Trophoblast cell (in vitro differentiated cells and primary cell): ENCODE data around the gene HMGXB3.

Experiments
- DNase-seq, 2 donors: peaks; one replicate each; pipeline ENCODE4 v3.0.0-alpha.2; 2016
- H2AFZ ChIP-seq: 2 replicates; pipeline ENCODE4 v1.6.1; 2013; ENCODE audit warnings: low read length, moderate library complexity, mild to moderate bottlenecking; ENCODE audit not compliant: insufficient read depth, poor library complexity
- H2AK5ac ChIP-seq: 2 replicates; pipeline ENCODE4 v1.6.1; 2013; ENCODE audit warnings: mild to moderate bottlenecking, low read length
- H2BK120ac ChIP-seq: 2 replicates; pipeline ENCODE4 v1.6.1; 2013; ENCODE audit warnings: low read length, mild to moderate bottlenecking, moderate library complexity; ENCODE audit not compliant: insufficient read depth, poor library complexity
- H2BK12ac ChIP-seq: 2 replicates; pipeline ENCODE4 v1.6.1; 2013; ENCODE audit warnings: mild to moderate bottlenecking, low read length, moderate library complexity
- H2BK5ac ChIP-seq: 2 replicates; pipeline ENCODE4 v1.6.1; 2013; ENCODE audit warnings: low read length, low read depth, moderate library complexity, mild to moderate bottlenecking; ENCODE audit not compliant: poor library complexity
- H3K14ac ChIP-seq: 2 replicates; pipeline ENCODE4 v1.6.1; 2013; ENCODE audit warnings: mild to moderate bottlenecking, low read length
- H3K18ac ChIP-seq: 2 replicates; pipeline ENCODE4 v1.6.1; 2013; ENCODE audit warnings: mild to moderate bottlenecking, low read length
- H3K23ac ChIP-seq: 2 replicates; pipeline ENCODE4 v1.6.1; 2013; ENCODE audit warnings: low read length
- H3K27ac ChIP-seq: 2 replicates; pipeline ENCODE4 v1.5.1; 2013; ENCODE audit warnings: low read depth, mild to moderate bottlenecking, inconsistent platforms, low read length, moderate library complexity
- H3K27me3 ChIP-seq: 2 replicates; pipeline ENCODE4 v1.6.1; 2013; ENCODE audit warnings: inconsistent platforms, mild to moderate bottlenecking, low read length, moderate library complexity; ENCODE audit not compliant: insufficient read depth
- H3K36me3 ChIP-seq, 2 experiments: 1 replicate in 1 of 2; 2 replicates in 1 of 2; pipeline ENCODE4 v1.6.1; 2013; ENCODE audit warnings: low read length in 2 of 2, mild to moderate bottlenecking in 2 of 2, moderate library complexity in 1 of 2; ENCODE audit not compliant: insufficient read depth in 2 of 2, control insufficient read depth in 1 of 2
- H3K4ac ChIP-seq: 2 replicates; pipeline ENCODE4 v1.6.1; 2013; ENCODE audit warnings: low read depth, mild to moderate bottlenecking, low read length, moderate library complexity
- H3K4me1 ChIP-seq, 2 experiments: 1 replicate in 1 of 2; 2 replicates in 1 of 2; pipeline ENCODE4 v1.6.1; 2013; ENCODE audit warnings: low read length in 2 of 2, mild to moderate bottlenecking in 2 of 2, moderate library complexity in 1 of 2; ENCODE audit not compliant: insufficient read depth in 2 of 2, control insufficient read depth in 1 of 2
- H3K4me2 ChIP-seq: 2 replicates; pipeline ENCODE4 v1.6.1; 2013; ENCODE audit warnings: inconsistent platforms, mild to moderate bottlenecking, low read length, moderate library complexity
- H3K4me3 ChIP-seq: 2 replicates; pipeline ENCODE4 v1.5.1; 2013; ENCODE audit warnings: mild to moderate bottlenecking, low read depth, low read length, inconsistent platforms
- H3K79me1 ChIP-seq: one replicate; pipeline ENCODE4 v1.6.1; 2013; ENCODE audit warnings: low read length
- H3K79me2 ChIP-seq: 2 replicates; pipeline ENCODE4 v1.6.1; 2013; ENCODE audit warnings: low read length, mild to moderate bottlenecking; ENCODE audit not compliant: control insufficient read depth, insufficient read depth, poor library complexity
- H3K9ac ChIP-seq: 2 replicates; pipeline ENCODE4 v1.6.1; 2013; ENCODE audit warnings: mild to moderate bottlenecking, low read length
- H3K9me3 ChIP-seq: 2 replicates; pipeline ENCODE4 v1.6.1; 2013; ENCODE audit warnings: low read depth, mild to moderate bottlenecking, control low read depth, inconsistent platforms, low read length; ENCODE audit not compliant: insufficient read depth
- H4K12ac ChIP-seq: 2 replicates; pipeline ENCODE4 v1.6.1; 2013; ENCODE audit warnings: low read depth, mild to moderate bottlenecking, low read length, moderate library complexity
- H4K8ac ChIP-seq: 2 replicates; pipeline ENCODE4 v1.6.1; 2013; ENCODE audit warnings: low read depth, mild to moderate bottlenecking, low read length, moderate library complexity
- H4K91ac ChIP-seq: one replicate; pipeline ENCODE4 v1.6.1; 2013; ENCODE audit warnings: low read depth, mild to moderate bottlenecking, low read length, moderate library complexity
- WGBS: extraction: QIAGEN DNeasy Blood & Tissue Kit; methylation state at CpG from one replicate; pipeline ENCODE4 v1.1.7; 2013; ENCODE audit warnings: missing lambda C conversion rate; ENCODE audit not compliant: insufficient read length, insufficient coverage; ENCODE audit errors: extremely low coverage; 5-methylcytosine and 5-hydroxymethylcytosine counted together

The HMGXB3 gene

GRCh38 chr5:150077060-150077459, 76.5 kb downstream of the HMGXB3 start:
- no peaks in the 10 kb centered on the region for H3K9me3 ChIP-seq
- no peak overlapping the region for H3K14ac ChIP-seq
- H2BK12ac ChIP-seq = no peak overlapping the region
- H2AFZ ChIP-seq = no peak overlapping the region
- H3K79me1 ChIP-seq = no peaks in the 10 kb centered on the region
- H4K8ac ChIP-seq = no peak overlapping the region
- H3K27ac ChIP-seq = no peak overlapping the region
- no peaks in the 10 kb centered on the region for H3K27me3 ChIP-seq
- DNase-seq = no peak
- no peak overlapping the region for H3K4ac ChIP-seq
- no peak overlapping the region for H3K9ac ChIP-seq
- H3K4me1 ChIP-seq = peaks cover 0 to 2% of the 10 kb centered on the region in 2 experiments
- no peak overlapping the region for H4K12ac ChIP-seq
- no CpG with 5 or more reads among the region's 8 CpGs for WGBS
- H2BK5ac ChIP-seq = no peak overlapping the region
- no peak overlapping the region for H3K18ac ChIP-seq
- H3K36me3 ChIP-seq = peaks cover 31 to 46% of the 10 kb centered on the region in 2 experiments
- no peak overlapping the region for H2AK5ac ChIP-seq
- no peak overlapping the region for H3K4me2 ChIP-seq
- no peak overlapping the region for H3K23ac ChIP-seq
- H3K4me3 ChIP-seq = no peak overlapping the region
- H2BK120ac ChIP-seq = no peak overlapping the region
- H4K91ac ChIP-seq = no peak overlapping the region
- no peaks in the 10 kb centered on the region for H3K79me2 ChIP-seq

- Histone ChIP-seq H3K9ac (no peak overlapping the region), H4K8ac (no peak overlapping the region), H3K23ac (no peak overlapping the region), H4K12ac (no peak overlapping the region), H2AK5ac (no peak overlapping the region), H2AFZ (no peak overlapping the region), H3K9me3 (no peaks in the 10 kb centered on the region), H3K4me2 (no peak overlapping the region), H4K91ac (no peak overlapping the region), H3K14ac (no peak overlapping the region), H2BK12ac (no peak overlapping the region), H2BK5ac (no peak overlapping the region), H3K27me3 (no peaks in the 10 kb centered on the region), H3K79me1 (no peaks in the 10 kb centered on the region), H3K36me3 (peaks cover 28 to 40% of the 10 kb centered on the region in 2 experiments), H3K4ac (no peak overlapping the region), H3K79me2 (no peaks in the 10 kb centered on the region), H3K4me3 (no peak overlapping the region), H2BK120ac (no peak overlapping the region), H3K18ac (no peak overlapping the region), H3K27ac (no peak overlapping the region), H3K4me1 (peaks cover 0 to 2% of the 10 kb centered on the region in 2 experiments)
- no CpG with 5 or more reads among the region's 8 CpGs for WGBS
- no peak for DNase-seq
Measured at GRCh38 chr5:150077996-150078801, 77.7 kb downstream of the HMGXB3 start.

GRCh38 chr5:150078802-150079689, 78.5 kb downstream of the HMGXB3 start:
- H3K9ac ChIP-seq = no peak overlapping the region
- no peak overlapping the region for H2BK5ac ChIP-seq
- no peak overlapping the region for H3K4ac ChIP-seq
- H3K4me1 ChIP-seq = peaks cover 0 to 2% of the 10 kb centered on the region in 2 experiments
- H3K36me3 ChIP-seq = peaks cover 27 to 39% of the 10 kb centered on the region in 2 experiments
- no peak overlapping the region for H2BK120ac ChIP-seq
- no peak overlapping the region for H4K91ac ChIP-seq
- H3K79me2 ChIP-seq = no peaks in the 10 kb centered on the region
- WGBS = no CpG with 5 or more reads among the region's 7 CpGs
- H3K14ac ChIP-seq = no peak overlapping the region
- H3K18ac ChIP-seq = no peak overlapping the region
- no peak overlapping the region for H3K27ac ChIP-seq
- H2AFZ ChIP-seq = no peak overlapping the region
- DNase-seq = no peak
- no peak overlapping the region for H4K12ac ChIP-seq
- no peak overlapping the region for H3K23ac ChIP-seq
- no peak overlapping the region for H3K4me3 ChIP-seq
- H3K4me2 ChIP-seq = no peak overlapping the region
- no peaks in the 10 kb centered on the region for H3K9me3 ChIP-seq
- no peak overlapping the region for H2AK5ac ChIP-seq
- no peaks in the 10 kb centered on the region for H3K27me3 ChIP-seq
- no peaks in the 10 kb centered on the region for H3K79me1 ChIP-seq
- no peak overlapping the region for H2BK12ac ChIP-seq
- no peak overlapping the region for H4K8ac ChIP-seq

GRCh38 chr5:150079909-150080461, 79.4 kb downstream of the HMGXB3 start:
- no CpG with 5 or more reads among the region's 19 CpGs for WGBS
- no peak for DNase-seq
- no peak overlapping the region for H3K9ac ChIP-seq

More at GRCh38 chr5:150079909-150080461, 79.4 kb downstream of the HMGXB3 start:
- H3K18ac ChIP-seq = no peak overlapping the region
- no peaks in the 10 kb centered on the region for H3K79me2 ChIP-seq
- no peak overlapping the region for H2BK12ac ChIP-seq
- no peak overlapping the region for H2BK120ac ChIP-seq
- no peaks in the 10 kb centered on the region for H3K9me3 ChIP-seq
- H3K36me3 ChIP-seq = peaks cover 27 to 37% of the 10 kb centered on the region in 2 experiments
- H2AK5ac ChIP-seq = no peak overlapping the region
- H3K27me3 ChIP-seq = no peaks in the 10 kb centered on the region
- no peak overlapping the region for H3K14ac ChIP-seq
- H4K8ac ChIP-seq = no peak overlapping the region
- H3K27ac ChIP-seq = no peak overlapping the region
- H3K79me1 ChIP-seq = no peaks in the 10 kb centered on the region
- H3K4ac ChIP-seq = no peak overlapping the region
- no peak overlapping the region for H3K4me2 ChIP-seq
- no peak overlapping the region for H3K23ac ChIP-seq
- no peak overlapping the region for H3K4me3 ChIP-seq
- no peak overlapping the region for H4K91ac ChIP-seq
- H4K12ac ChIP-seq = no peak overlapping the region
- H2BK5ac ChIP-seq = no peak overlapping the region
- peaks cover 0 to 2% of the 10 kb centered on the region in 2 experiments for H3K4me1 ChIP-seq
- H2AFZ ChIP-seq = no peak overlapping the region
